ENCODE results near the gene BIRC7.
A peak's percentile ranks its signal among the peaks of the same experiment; 100 is the strongest.

BIRC7 gene

DNA sequence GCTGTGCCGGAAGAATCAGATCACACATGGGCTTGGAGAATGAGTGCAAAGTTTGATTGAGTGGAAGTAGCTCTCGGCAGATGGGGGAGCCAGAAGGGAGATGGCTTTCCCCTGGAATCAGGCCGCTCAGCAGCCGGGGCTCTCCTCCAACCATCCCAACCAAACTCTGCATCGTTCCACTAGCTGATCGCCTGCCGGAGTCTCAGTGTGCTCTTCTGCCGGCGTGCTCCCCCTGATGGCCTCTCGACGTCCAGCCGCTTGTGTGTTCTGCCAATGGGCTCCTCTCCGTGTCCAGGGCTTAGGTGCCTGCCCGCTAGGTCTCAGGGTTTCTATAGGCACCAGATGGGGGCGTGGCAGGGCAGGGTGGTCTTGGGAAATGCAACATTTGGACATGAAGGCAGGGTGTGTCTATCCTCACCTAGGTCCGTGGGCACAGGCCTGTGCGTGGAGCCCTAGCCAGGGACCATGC lies 4.9 kb upstream of the BIRC7 start:
- TF ChIP-seq PKNOX1 (IDR thresholded peaks at IDR 0.05): no peak
- no peak for TF ChIP-seq NFRKB (IDR thresholded peaks at IDR 0.05)
- TF ChIP-seq FOXA1 (IDR thresholded peaks at IDR 0.05): no peak
- no peak for TF ChIP-seq BHLHE40 (IDR thresholded peaks at IDR 0.05; ENCODE audit: borderline replicate concordance)
- no peak for TF ChIP-seq FOXM1 (IDR thresholded peaks at IDR 0.05; ENCODE audit: borderline replicate concordance)
- TF ChIP-seq L3MBTL2 (conservative IDR thresholded peaks at IDR 0.05): no peak
- TF ChIP-seq LEF1 (IDR thresholded peaks at IDR 0.05; ENCODE audit: borderline replicate concordance): no peak
- no peak for TF ChIP-seq FOXK2 (IDR thresholded peaks at IDR 0.05)
- TF ChIP-seq ZNF384 (IDR thresholded peaks at IDR 0.05): no peak
- TF ChIP-seq ARNT (IDR thresholded peaks at IDR 0.05): no peak
- no peak for TF ChIP-seq TARDBP (IDR thresholded peaks at IDR 0.05)
- no peak for TF ChIP-seq HDGF (IDR thresholded peaks at IDR 0.05; ENCODE audit: borderline replicate concordance)
- TF ChIP-seq SUZ12 (IDR thresholded peaks at IDR 0.05): no peak
- TF ChIP-seq ELF4 (IDR thresholded peaks at IDR 0.05): no peak
- POLR2A ChIA-PET: interaction anchor here (0.6 to 1.0 kb wide), 2 partner anchors 13 to 41 kb away, joined by 3 to 4 read pairs; no protein-coding TSS in a partner anchor
- DNase-seq (ENCODE audit: extremely low spot score): peak; percentile 63
- CTCF ChIA-PET: interaction anchor here (0.6 to 1.1 kb wide), 3 partner anchors 15 to 47 kb away, joined by 3 to 6 read pairs (median 3); no protein-coding TSS in a partner anchor

- CTCF ChIA-PET: interaction anchor here (1.7 kb wide), 1 partner anchor 9 kb away, joined by 18 read pairs; no protein-coding TSS in a partner anchor
- no peak for DNase-seq (ENCODE audit: extremely low spot score)
- POLR2A ChIA-PET: no interaction called here
- TF ChIP-seq FOXA1 (IDR thresholded peaks at IDR 0.05): no peak
- TF ChIP-seq ELF4 (IDR thresholded peaks at IDR 0.05): no peak
- TF ChIP-seq ARNT (IDR thresholded peaks at IDR 0.05): no peak
- no peak for TF ChIP-seq ZNF384 (IDR thresholded peaks at IDR 0.05)
- TF ChIP-seq FOXM1 (IDR thresholded peaks at IDR 0.05; ENCODE audit: borderline replicate concordance): no peak
- TF ChIP-seq SP1 (IDR thresholded peaks at IDR 0.05): no peak
- TF ChIP-seq PKNOX1 (IDR thresholded peaks at IDR 0.05): no peak
- TF ChIP-seq CTBP1 (IDR thresholded peaks at IDR 0.05; ENCODE audit: borderline replicate concordance): no peak
These were observed 3.3 kb upstream of the BIRC7 start for GRCh38 chr20:63232235-63233060.

GRCh38 chr20:63233061-63233344 lies 2.7 kb upstream of the BIRC7 start:
- CTCF ChIA-PET: interaction anchor here (1.7 kb wide), 1 partner anchor 10 kb away, joined by 18 read pairs; no protein-coding TSS in a partner anchor
- TF ChIP-seq L3MBTL2 (conservative IDR thresholded peaks at IDR 0.05): no peak
- no peak for TF ChIP-seq BHLHE40 (IDR thresholded peaks at IDR 0.05; ENCODE audit: borderline replicate concordance)
- TF ChIP-seq LEF1 (IDR thresholded peaks at IDR 0.05; ENCODE audit: borderline replicate concordance): no peak
- TF ChIP-seq PKNOX1 (IDR thresholded peaks at IDR 0.05): no peak
- no peak for TF ChIP-seq HDGF (IDR thresholded peaks at IDR 0.05; ENCODE audit: borderline replicate concordance)
- no peak for TF ChIP-seq ZNF384 (IDR thresholded peaks at IDR 0.05)
- TF ChIP-seq SUZ12 (IDR thresholded peaks at IDR 0.05): no peak
- TF ChIP-seq NFRKB (IDR thresholded peaks at IDR 0.05): no peak
- TF ChIP-seq ELF4 (IDR thresholded peaks at IDR 0.05): no peak
- TF ChIP-seq CTBP1 (IDR thresholded peaks at IDR 0.05; ENCODE audit: borderline replicate concordance): no peak
- TF ChIP-seq FOXM1 (IDR thresholded peaks at IDR 0.05; ENCODE audit: borderline replicate concordance): no peak
- no peak for TF ChIP-seq FOXA1 (IDR thresholded peaks at IDR 0.05)
- TF ChIP-seq SP1 (IDR thresholded peaks at IDR 0.05): no peak
- TF ChIP-seq TARDBP (IDR thresholded peaks at IDR 0.05): no peak
- no peak for TF ChIP-seq FOXK2 (IDR thresholded peaks at IDR 0.05)
- no peak for TF ChIP-seq ARNT (IDR thresholded peaks at IDR 0.05)
- POLR2A ChIA-PET: no interaction called here
- no peak for DNase-seq (ENCODE audit: extremely low spot score)

DNA sequence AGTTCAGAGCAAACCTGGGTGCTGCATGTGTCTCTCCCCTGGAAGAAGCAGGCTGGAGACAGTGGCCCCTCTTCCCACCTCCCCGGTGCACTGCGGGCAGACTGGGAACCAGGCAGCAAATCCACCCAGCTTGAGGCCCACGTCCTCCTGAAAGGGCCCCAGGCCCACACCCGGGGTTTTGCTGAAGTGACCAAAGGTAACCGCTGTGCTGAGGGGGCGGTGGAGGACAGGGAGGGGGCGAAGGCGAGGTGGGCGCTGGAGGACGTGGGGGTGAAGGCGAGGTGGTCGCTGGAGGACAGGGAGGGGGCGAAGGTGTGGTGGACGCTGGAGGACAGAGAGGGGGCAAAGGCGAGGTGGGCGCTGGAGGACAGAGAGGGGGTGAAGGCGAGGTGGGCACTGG lies 1.8 kb upstream of the BIRC7 start:
- no peak for DNase-seq (ENCODE audit: extremely low spot score)
- TF ChIP-seq FOXA1 (IDR thresholded peaks at IDR 0.05): no peak
- CTCF ChIA-PET: interaction anchor here (1.7 kb wide), 1 partner anchor 11 kb away, joined by 18 read pairs; no protein-coding TSS in a partner anchor
- POLR2A ChIA-PET: no interaction called here

DNA sequence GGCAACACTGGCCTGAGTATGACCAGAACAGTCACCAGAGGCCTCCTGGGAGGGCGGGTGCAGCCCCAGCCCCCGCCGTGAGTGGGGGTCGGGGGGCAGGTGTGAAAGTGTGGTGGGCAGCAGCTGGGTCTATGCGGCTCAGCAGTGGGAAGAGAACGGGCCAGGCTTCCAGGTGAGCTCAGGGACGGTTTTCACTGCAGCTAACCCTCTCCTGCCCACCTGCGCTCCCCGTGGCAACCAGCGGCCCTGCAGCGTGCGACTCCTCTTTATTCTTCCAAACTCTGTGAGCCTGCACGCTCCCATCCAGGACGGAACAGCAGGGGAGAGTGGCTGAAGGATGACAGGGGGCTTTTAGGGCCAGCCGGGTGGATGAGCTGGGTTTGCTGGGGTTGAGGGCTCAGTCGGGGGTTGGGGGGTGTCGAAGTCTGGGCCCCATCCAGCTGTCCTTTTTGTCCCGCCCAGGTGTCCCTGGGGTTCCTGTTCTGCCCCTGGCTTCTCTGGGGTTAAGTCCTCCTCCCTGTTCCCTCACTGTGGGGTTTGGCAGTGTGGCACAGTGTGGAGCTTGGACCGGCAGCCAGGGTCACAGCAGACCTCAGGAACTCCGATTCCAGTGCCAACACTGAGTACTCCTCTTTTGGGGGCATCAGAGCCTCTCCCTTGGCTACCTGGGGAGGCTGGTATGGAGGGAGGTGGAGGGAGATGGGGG lies 859 bp upstream of the BIRC7 start:
- ChIA-PET CTCF (interaction anchor here (0.6 to 2.1 kb wide), 2 partner anchors 12 to 24 kb away, joined by 3 to 6 read pairs; no protein-coding TSS in a partner anchor), POLR2A (no interaction called here)
- TF ChIP-seq FOXM1 (IDR thresholded peaks at IDR 0.05; ENCODE audit: borderline replicate concordance) (no peak), FOXK2 (IDR thresholded peaks at IDR 0.05) (no peak), ZNF384 (IDR thresholded peaks at IDR 0.05) (no peak), SUZ12 (IDR thresholded peaks at IDR 0.05) (no peak), ELF4 (IDR thresholded peaks at IDR 0.05) (no peak), FOXA1 (IDR thresholded peaks at IDR 0.05) (no peak), ARNT (IDR thresholded peaks at IDR 0.05) (no peak), LEF1 (IDR thresholded peaks at IDR 0.05; ENCODE audit: borderline replicate concordance) (no peak), PKNOX1 (IDR thresholded peaks at IDR 0.05) (no peak), SP1 (IDR thresholded peaks at IDR 0.05) (no peak), L3MBTL2 (conservative IDR thresholded peaks at IDR 0.05) (no peak)
- DNase-seq (ENCODE audit: extremely low spot score): no peak

Measured in HEK293T (cell line).